GM12878 (cell line): ENCODE data around the gene NHLRC4. TPM values are rescaled to one million over a fixed set of nuclear protein-coding genes. Genes with fewer than 3 reads are reported as not detected.
A peak's percentile ranks its signal among the peaks of the same experiment; 100 is the strongest.

Experiments
- EP300 ChIP-seq, 2 experiments: fragments of 150-350 bp in 1 of 2; IDR thresholded peaks; 2 replicates each; pipeline ENCODE4 v1.6.1; 2011 to 2012; ENCODE audit warnings: low read depth in 2 of 2, low read length in 2 of 2, borderline replicate concordance in 1 of 2, improper control_type of control experiment in 1 of 2, inconsistent platforms in 1 of 2; ENCODE audit not compliant: control insufficient read depth in 1 of 2
- EZH2 ChIP-seq: IDR thresholded peaks from 2 replicates; pipeline ENCODE4 v1.6.1; 2012; ENCODE audit warnings: low read depth, mild to moderate bottlenecking, control low read depth, inconsistent platforms, low read length, borderline replicate concordance; ENCODE audit not compliant: control insufficient read depth
- HDAC6 ChIP-seq: fragments of 200-600 bp; sonication (generic); IDR thresholded peaks from one replicate; pipeline ENCODE4 v1.8.0; 2017; ENCODE audit warnings: antibody characterized with exemption; ENCODE audit not compliant: unreplicated experiment
- JUND ChIP-seq: IDR thresholded peaks from 2 replicates; pipeline ENCODE4 v1.6.1; 2012; ENCODE audit warnings: low read depth, mild to moderate bottlenecking, low read length, improper control_type of control experiment, moderate library complexity
- MEF2B ChIP-seq: fragments of 450-650 bp; IDR thresholded peaks from 2 replicates; pipeline ENCODE4 v1.6.1; 2018; ENCODE audit warnings: mild to moderate bottlenecking, moderate library complexity; ENCODE audit not compliant: partially characterized antibody, poor library complexity, severe bottlenecking
- MLLT1 ChIP-seq: fragments of 450-650 bp; IDR thresholded peaks from 2 replicates; pipeline ENCODE4 v1.6.1; 2016; ENCODE audit warnings: mild to moderate bottlenecking
- MTA2 ChIP-seq: fragments of 450-650 bp; IDR thresholded peaks from 2 replicates; pipeline ENCODE4 v1.6.1; 2016; ENCODE audit warnings: low read depth, mild to moderate bottlenecking, moderate library complexity
- MYB ChIP-seq: fragments of 150-350 bp; IDR thresholded peaks from 2 replicates; pipeline ENCODE4 v1.6.1; 2014; ENCODE audit warnings: mild to moderate bottlenecking, low read depth, low read length, borderline replicate concordance
- NBN ChIP-seq: fragments of 450-650 bp; IDR thresholded peaks from 2 replicates; pipeline ENCODE4 v1.6.1; 2016
- RB1 ChIP-seq: fragments of 450-650 bp; formaldehyde crosslinking; IDR thresholded peaks from 2 replicates; pipeline ENCODE4 v1.6.1; 2017; ENCODE audit warnings: mild to moderate bottlenecking, borderline replicate concordance
- RFX5 ChIP-seq: IDR thresholded peaks from 2 replicates; pipeline ENCODE4 v1.6.1; 2011; ENCODE audit warnings: low read depth, low read length, improper control_type of control experiment
- RUNX3 ChIP-seq: IDR thresholded peaks from 2 replicates; pipeline ENCODE4 v1.6.1; 2012; ENCODE audit warnings: low read length, inconsistent platforms
- SUZ12 ChIP-seq: fragments of 200-600 bp; sonication (generic); IDR thresholded peaks from one replicate; pipeline ENCODE4 v1.6.1; 2018; ENCODE audit warnings: antibody characterized with exemption, mild to moderate bottlenecking; ENCODE audit not compliant: unreplicated experiment
- TBL1XR1 ChIP-seq: IDR thresholded peaks from 2 replicates; pipeline ENCODE4 v1.6.1; 2012; ENCODE audit warnings: low read depth, low read length, improper control_type of control experiment
- WRNIP1 ChIP-seq: IDR thresholded peaks from 2 replicates; pipeline ENCODE4 v1.6.1; 2011; ENCODE audit warnings: low read depth, low read length, improper control_type of control experiment, borderline replicate concordance
- ZNF207 ChIP-seq: fragments of 450-650 bp; IDR thresholded peaks from 2 replicates; pipeline ENCODE4 v1.6.1; 2014; ENCODE audit warnings: antibody characterized with exemption, mild to moderate bottlenecking, borderline replicate concordance
- ZNF217 ChIP-seq: fragments of 450-650 bp; IDR thresholded peaks from 2 replicates; pipeline ENCODE4 v1.6.1; 2017; ENCODE audit warnings: antibody characterized with exemption, mild to moderate bottlenecking
- ZZZ3 ChIP-seq: IDR thresholded peaks from 2 replicates; pipeline ENCODE4 v1.6.1; 2011; ENCODE audit warnings: low read depth; ENCODE audit not compliant: control insufficient read depth, insufficient read length
- polyA plus RNA-seq, 11 experiments: library from polyadenylated mRNA; depleted of rRNA in 4 of 11; unstranded in 6 of 11; stranded (reverse) in 5 of 11; fragments of >200 nt; fragmentation: Nextera tagmentation in 4 of 11; fragmentation: Illumina TruSeq in 1 of 11; extraction: Ambion mirVana in 4 of 11; extraction: Trizol in 1 of 11; gene quantifications; 1 replicate in 1 of 11; 2 replicates in 10 of 11; pipeline versions ENCODE4 v1.2.1 to v1.2.3, GENCODE V29; 2011 to 2016; ENCODE audit warnings: inconsistent platforms in 2 of 11, missing spikeins in 2 of 11, low read depth in 1 of 11
- total RNA-seq, 4 experiments: library from RNA; depleted of rRNA in 3 of 4; stranded (reverse); fragments of >200 nt in 3 of 4; fragmentation: Illumina TruSeq in 1 of 4; extraction: Trizol in 1 of 4; gene quantifications; 2 replicates each; pipeline versions ENCODE4 v1.2.1 to v1.2.3, GENCODE V29; 2013 to 2021
- TF ChIP-seq, protein P1 (sequence below): fragments of 450-650 bp; conservative IDR thresholded peaks from 2 replicates; pipeline ENCODE4 v1.6.1; 2017; ENCODE audit warnings: mild to moderate bottlenecking, moderate library complexity
- TF ChIP-seq, protein P2 (sequence below): IDR thresholded peaks from 2 replicates; pipeline ENCODE4 v1.6.1; 2012; ENCODE audit warnings: low read depth, low read length, improper control_type of control experiment
- TF ChIP-seq, protein P3 (sequence below): fragments of 450-650 bp; IDR thresholded peaks from 2 replicates; pipeline ENCODE4 v1.6.1; 2017; ENCODE audit warnings: borderline replicate concordance
- TF ChIP-seq, protein P4 (sequence below): fragments of 450-650 bp; IDR thresholded peaks from 2 replicates; pipeline ENCODE4 v1.6.1; 2017; ENCODE audit warnings: mild to moderate bottlenecking

NHLRC4 gene
- total and polyA plus RNA-seq, 10 of the 15 experiments (the other 5 are each of a cell fraction or from before 2014, with no cell fraction given): 0.07 to 1.1 (median 0.57) TPM; not detected in 3

DNA sequence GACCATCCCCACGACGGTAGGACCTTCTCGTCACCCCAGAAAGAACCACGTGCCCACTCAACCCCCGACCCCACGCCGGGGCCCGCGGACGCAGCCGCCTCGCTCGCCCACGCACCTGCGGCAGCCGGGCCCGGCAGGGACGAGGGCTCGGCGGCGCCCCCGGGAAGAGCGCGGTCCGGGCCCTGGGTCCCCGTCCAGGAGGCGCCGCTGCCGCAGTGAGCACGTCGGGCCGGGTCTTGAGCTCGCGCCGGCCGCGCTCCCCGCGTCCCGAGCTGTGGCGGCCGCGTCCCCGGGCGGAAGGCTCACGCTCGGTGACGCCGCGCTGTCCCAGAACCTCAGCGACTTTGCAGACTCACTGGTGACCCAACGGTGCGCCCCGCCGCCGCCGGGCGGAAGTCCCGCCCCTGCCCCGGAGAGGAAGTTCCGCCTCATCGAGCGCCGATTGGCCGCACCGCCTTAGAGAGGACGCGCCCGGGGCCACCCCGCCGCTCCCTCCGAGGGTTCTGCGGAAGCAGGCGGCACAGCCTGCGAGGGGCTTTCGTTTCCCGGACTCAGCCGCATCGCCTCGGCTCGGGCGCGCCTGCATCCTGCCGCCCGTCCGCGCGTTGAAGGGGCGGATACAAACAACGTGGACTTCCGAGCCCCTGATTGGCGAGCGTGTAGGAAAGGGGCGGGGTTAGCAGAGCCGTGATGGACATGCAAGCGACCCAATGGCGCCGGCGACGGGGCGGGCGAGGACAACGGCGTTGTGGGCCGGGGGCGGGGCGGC is 22.3 kb downstream of the NHLRC4 start (continued):
- TF ChIP-seq, protein P1, sequence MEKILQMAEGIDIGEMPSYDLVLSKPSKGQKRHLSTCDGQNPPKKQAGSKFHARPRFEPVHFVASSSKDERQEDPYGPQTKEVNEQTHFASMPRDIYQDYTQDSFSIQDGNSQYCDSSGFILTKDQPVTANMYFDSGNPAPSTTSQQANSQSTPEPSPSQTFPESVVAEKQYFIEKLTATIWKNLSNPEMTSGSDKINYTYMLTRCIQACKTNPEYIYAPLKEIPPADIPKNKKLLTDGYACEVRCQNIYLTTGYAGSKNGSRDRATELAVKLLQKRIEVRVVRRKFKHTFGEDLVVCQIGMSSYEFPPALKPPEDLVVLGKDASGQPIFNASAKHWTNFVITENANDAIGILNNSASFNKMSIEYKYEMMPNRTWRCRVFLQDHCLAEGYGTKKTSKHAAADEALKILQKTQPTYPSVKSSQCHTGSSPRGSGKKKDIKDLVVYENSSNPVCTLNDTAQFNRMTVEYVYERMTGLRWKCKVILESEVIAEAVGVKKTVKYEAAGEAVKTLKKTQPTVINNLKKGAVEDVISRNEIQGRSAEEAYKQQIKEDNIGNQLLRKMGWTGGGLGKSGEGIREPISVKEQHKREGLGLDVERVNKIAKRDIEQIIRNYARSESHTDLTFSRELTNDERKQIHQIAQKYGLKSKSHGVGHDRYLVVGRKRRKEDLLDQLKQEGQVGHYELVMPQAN: peak; percentile 94
- TF ChIP-seq MYB: no peak
- TF ChIP-seq, protein P2, sequence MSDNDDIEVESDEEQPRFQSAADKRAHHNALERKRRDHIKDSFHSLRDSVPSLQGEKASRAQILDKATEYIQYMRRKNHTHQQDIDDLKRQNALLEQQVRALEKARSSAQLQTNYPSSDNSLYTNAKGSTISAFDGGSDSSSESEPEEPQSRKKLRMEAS: no peak; the same call in 1 of the 2 replicates
- TF ChIP-seq MLLT1: 0 out of 2 replicates have a peak, but pooled peaks have one; percentile 10
- no peak for TF ChIP-seq EP300 (IDR thresholded peaks at IDR 0.05; ENCODE audit: borderline replicate concordance in 1 of 2, control insufficient read depth in 1 of 2, low read depth in 2 of 2, low read length in 2 of 2)
- TF ChIP-seq EZH2: no peak
- TF ChIP-seq, protein P3, sequence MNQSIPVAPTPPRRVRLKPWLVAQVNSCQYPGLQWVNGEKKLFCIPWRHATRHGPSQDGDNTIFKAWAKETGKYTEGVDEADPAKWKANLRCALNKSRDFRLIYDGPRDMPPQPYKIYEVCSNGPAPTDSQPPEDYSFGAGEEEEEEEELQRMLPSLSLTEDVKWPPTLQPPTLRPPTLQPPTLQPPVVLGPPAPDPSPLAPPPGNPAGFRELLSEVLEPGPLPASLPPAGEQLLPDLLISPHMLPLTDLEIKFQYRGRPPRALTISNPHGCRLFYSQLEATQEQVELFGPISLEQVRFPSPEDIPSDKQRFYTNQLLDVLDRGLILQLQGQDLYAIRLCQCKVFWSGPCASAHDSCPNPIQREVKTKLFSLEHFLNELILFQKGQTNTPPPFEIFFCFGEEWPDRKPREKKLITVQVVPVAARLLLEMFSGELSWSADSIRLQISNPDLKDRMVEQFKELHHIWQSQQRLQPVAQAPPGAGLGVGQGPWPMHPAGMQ: no peak
- TF ChIP-seq RB1: peak; percentile 43; the same call in 1 of the 2 replicates
- TF ChIP-seq ZNF207: no peak; the same call in 1 of the 2 replicates
- TF ChIP-seq MTA2: no peak
- no peak for TF ChIP-seq RUNX3
- TF ChIP-seq MEF2B: no peak
- no peak for TF ChIP-seq NBN
- TF ChIP-seq ZZZ3: no peak
- TF ChIP-seq TBL1XR1: no peak
- no peak for TF ChIP-seq JUND
- TF ChIP-seq SUZ12: no peak
- no peak for TF ChIP-seq HDAC6
- peak; percentile 66; the same call in 1 of the 2 replicates for TF ChIP-seq ZNF217
- 0 out of 2 replicates have a peak, but pooled peaks have one; percentile 28 for TF ChIP-seq RFX5
- TF ChIP-seq, protein P4, sequence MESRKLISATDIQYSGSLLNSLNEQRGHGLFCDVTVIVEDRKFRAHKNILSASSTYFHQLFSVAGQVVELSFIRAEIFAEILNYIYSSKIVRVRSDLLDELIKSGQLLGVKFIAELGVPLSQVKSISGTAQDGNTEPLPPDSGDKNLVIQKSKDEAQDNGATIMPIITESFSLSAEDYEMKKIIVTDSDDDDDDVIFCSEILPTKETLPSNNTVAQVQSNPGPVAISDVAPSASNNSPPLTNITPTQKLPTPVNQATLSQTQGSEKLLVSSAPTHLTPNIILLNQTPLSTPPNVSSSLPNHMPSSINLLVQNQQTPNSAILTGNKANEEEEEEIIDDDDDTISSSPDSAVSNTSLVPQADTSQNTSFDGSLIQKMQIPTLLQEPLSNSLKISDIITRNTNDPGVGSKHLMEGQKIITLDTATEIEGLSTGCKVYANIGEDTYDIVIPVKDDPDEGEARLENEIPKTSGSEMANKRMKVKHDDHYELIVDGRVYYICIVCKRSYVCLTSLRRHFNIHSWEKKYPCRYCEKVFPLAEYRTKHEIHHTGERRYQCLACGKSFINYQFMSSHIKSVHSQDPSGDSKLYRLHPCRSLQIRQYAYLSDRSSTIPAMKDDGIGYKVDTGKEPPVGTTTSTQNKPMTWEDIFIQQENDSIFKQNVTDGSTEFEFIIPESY: no peak
- TF ChIP-seq WRNIP1: no peak
